Nephron progenitor cell (in vitro differentiated cells): Measurements from ENCODE around the gene ARHGAP45.

Experiments
- DNase-seq: peaks from one replicate; pipeline ENCODE4 v3.0.0; 2021
- H3K27ac Mint-ChIP-seq: 2 replicates; pipeline ENCODE4 v1.8.0; 2021; ENCODE audit warnings: mild to moderate bottlenecking, moderate library complexity, mixed read lengths
- H3K27me3 Mint-ChIP-seq: 2 replicates; pipeline ENCODE4 v1.8.0; 2021; ENCODE audit warnings: mild to moderate bottlenecking, low read depth, mixed read lengths; ENCODE audit not compliant: poor library complexity
- H3K36me3 Mint-ChIP-seq: 2 replicates; pipeline ENCODE4 v1.8.0; 2021; ENCODE audit warnings: low read depth, mixed read lengths
- H3K4me1 Mint-ChIP-seq: 2 replicates; pipeline ENCODE4 v1.8.0; 2021; ENCODE audit warnings: mixed read lengths
- H3K4me3 Mint-ChIP-seq: 2 replicates; pipeline ENCODE4 v1.8.0; 2021; ENCODE audit warnings: mild to moderate bottlenecking, moderate library complexity, mixed read lengths
- H3K9me3 Mint-ChIP-seq: 2 replicates; pipeline ENCODE4 v1.8.0; 2021; ENCODE audit warnings: mild to moderate bottlenecking, moderate library complexity, mixed read lengths
- TF ChIP-seq, protein P1 (sequence below): fragments of 200-600 bp; sonication (generic); IDR thresholded peaks from 2 replicates; pipeline ENCODE4 v1.5.0; 2021; ENCODE audit warnings: antibody characterized with exemption

The ARHGAP45 gene

GRCh38 chr19:1058112-1058511 is 8.9 kb upstream of the ARHGAP45 start:
- Mint-ChIP-seq H3K4me1 (peaks cover 12% of the 10 kb centered on the region), H3K9me3 (no peaks in the 10 kb centered on the region), H3K27ac (no peak overlapping the region), H3K36me3 (no peaks in the 10 kb centered on the region), H3K27me3 (peaks cover 6% of the 10 kb centered on the region), H3K4me3 (no peak overlapping the region)
- no peak for DNase-seq
- TF ChIP-seq, protein P1, sequence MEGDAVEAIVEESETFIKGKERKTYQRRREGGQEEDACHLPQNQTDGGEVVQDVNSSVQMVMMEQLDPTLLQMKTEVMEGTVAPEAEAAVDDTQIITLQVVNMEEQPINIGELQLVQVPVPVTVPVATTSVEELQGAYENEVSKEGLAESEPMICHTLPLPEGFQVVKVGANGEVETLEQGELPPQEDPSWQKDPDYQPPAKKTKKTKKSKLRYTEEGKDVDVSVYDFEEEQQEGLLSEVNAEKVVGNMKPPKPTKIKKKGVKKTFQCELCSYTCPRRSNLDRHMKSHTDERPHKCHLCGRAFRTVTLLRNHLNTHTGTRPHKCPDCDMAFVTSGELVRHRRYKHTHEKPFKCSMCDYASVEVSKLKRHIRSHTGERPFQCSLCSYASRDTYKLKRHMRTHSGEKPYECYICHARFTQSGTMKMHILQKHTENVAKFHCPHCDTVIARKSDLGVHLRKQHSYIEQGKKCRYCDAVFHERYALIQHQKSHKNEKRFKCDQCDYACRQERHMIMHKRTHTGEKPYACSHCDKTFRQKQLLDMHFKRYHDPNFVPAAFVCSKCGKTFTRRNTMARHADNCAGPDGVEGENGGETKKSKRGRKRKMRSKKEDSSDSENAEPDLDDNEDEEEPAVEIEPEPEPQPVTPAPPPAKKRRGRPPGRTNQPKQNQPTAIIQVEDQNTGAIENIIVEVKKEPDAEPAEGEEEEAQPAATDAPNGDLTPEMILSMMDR = no peak

GRCh38 chr19:1060689-1061088 is 6.3 kb upstream of the ARHGAP45 start:
- Mint-ChIP-seq H3K4me3 (no peak overlapping the region), H3K36me3 (no peaks in the 10 kb centered on the region), H3K4me1 (peaks cover 19% of the 10 kb centered on the region), H3K27me3 (peaks cover 28% of the 10 kb centered on the region), H3K9me3 (no peaks in the 10 kb centered on the region), H3K27ac (no peak overlapping the region)
- TF ChIP-seq, protein P1 = no peak
- DNase-seq = no peak

DNA sequence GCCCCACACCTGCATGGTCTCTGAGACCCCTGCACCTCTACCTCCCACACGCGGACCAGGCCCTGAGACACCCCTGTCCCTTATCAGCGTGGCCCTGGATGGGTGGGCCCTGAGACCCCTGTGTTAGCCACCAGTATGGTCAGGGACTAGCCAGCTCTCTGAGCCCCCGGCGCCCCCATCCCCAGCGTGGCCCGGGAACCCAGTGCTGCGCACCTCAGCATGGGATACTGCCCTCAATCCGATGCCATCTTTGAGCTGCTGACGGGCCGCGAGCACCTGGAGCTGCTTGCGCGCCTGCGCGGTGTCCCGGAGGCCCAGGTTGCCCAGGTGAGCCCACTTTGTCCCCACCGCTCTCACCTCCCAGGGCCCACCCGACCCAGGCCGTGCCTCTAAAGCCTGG is 5.0 kb upstream of the ARHGAP45 start:
- Mint-ChIP-seq H3K4me1 (peaks cover 17% of the 10 kb centered on the region), H3K27ac (no peak overlapping the region), H3K4me3 (no peak overlapping the region), H3K9me3 (no peaks in the 10 kb centered on the region), H3K27me3 (peaks cover 38% of the 10 kb centered on the region), H3K36me3 (no peaks in the 10 kb centered on the region)
- DNase-seq = peak; percentile 4
- TF ChIP-seq, protein P1 = no peak

DNA sequence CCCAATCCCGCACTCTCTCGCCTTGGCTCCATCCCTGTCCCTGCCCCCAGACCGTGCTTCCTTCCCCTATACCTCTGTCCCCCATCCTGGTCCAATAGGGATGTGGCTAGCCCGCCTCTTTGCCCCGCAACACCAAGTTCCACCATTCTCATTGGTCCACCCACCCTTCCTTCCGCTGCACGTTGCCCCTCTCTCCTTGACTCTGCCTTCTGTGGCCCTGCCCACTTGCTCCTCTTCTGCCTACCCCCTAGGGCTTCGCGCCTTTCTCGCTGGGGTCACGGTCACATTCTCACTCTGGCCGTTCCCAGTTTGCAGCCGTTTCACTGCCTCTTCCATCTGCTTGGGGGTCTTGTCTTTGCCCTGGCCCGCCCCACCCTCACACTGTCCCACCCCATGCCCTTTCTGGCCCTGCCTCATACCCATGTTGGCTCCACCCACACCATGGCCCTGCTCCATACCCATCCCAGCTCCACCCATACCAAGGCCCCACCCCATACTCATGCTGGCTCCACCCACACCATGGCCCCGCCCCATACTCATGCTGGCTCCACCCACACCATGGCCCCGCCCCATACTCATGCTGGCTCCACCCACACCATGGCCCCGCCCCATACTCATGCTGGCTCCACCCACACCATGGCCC is 4.5 kb upstream of the ARHGAP45 start:
- TF ChIP-seq, protein P1 = no peak
- H3K36me3 Mint-ChIP-seq = no peaks in the 10 kb centered on the region
- no peak overlapping the region for H3K27ac Mint-ChIP-seq
- peaks cover 17% of the 10 kb centered on the region for H3K4me1 Mint-ChIP-seq
- H3K4me3 Mint-ChIP-seq = no peak overlapping the region
- H3K9me3 Mint-ChIP-seq = no peaks in the 10 kb centered on the region
- H3K27me3 Mint-ChIP-seq = peaks cover 41% of the 10 kb centered on the region
- DNase-seq = peak; percentile 25

DNA sequence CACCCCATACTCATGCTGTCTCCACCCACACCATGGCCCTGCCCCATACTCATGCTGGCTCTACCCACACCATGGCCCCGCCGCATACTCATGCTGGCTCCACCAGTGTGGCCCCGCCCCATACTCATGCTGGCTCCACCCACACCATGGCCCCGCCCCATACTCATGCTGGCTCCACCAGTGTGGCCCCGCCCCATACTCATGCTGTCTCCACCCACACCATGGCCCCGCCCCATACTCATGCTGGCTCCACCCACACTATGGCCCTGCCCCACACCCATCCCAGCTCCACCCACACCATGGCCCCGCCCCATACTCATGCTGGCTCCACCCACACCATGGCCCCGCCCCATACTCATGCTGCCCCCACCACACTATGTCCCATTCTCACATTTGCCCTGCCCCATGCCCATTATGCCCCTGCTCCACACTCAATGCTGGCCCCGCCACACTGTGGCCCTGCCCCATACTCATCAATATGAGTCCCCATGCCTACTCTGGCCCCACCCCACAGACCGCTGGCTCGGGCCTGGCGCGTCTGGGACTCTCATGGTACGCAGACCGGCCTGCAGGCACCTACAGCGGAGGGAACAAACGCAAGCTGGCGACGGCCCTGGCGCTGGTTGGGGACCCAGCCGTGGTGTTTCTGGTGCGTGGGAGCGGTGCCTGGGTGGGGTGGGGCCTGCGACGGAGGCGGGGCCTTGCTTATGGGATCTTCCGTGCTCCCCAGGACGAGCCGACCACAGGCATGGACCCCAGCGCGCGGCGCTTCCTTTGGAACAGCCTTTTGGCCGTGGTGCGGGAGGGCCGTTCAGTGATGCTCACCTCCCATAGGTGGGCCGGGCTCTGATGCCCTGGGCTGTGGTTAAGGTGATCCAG is 3.7 kb upstream of the ARHGAP45 start:
- Mint-ChIP-seq H3K9me3 (no peaks in the 10 kb centered on the region), H3K4me3 (no peak overlapping the region), H3K27ac (no peak overlapping the region), H3K27me3 (peaks cover 49% of the 10 kb centered on the region), H3K36me3 (no peaks in the 10 kb centered on the region), H3K4me1 (peaks cover 17% of the 10 kb centered on the region)
- DNase-seq = peak; percentile 42
- TF ChIP-seq, protein P1 = no peak
